Measurements from ENCODE around the gene PUSL1. TPM values are rescaled to one million over a fixed set of nuclear protein-coding genes. Genes with fewer than 3 reads are reported as not detected.

PUSL1 gene
- total and polyA plus RNA-seq, 2 donors (not counting 1 experiment from before 2014, with no cell fraction given) = 15.7 to 25.8 TPM

GRCh38 chr1:1273209-1273511 lies 35.2 kb upstream of the PUSL1 start:
- Histone ChIP-seq H3K36me3 (replicated peaks in 1 of 2; ENCODE audit: control extremely low read depth in 1 of 2, control insufficient read depth in 1 of 2, extremely low read depth in 1 of 2, insufficient read depth in 2 of 2, low read length in 1 of 2) (peaks cover 0 to 9% of the 10 kb centered on the region in 2 experiments), H3K27me3 (replicated peaks in 1 of 4; ENCODE audit: control extremely low read depth in 1 of 4, control insufficient read depth in 3 of 4, insufficient read depth in 4 of 4, low read length in 3 of 4) (no peaks in the 10 kb centered on the region), H3K9me3 (ENCODE audit: control extremely low read depth in 1 of 3, control insufficient read depth in 2 of 3, insufficient read depth in 1 of 3, low read length in 2 of 3) (no peaks in the 10 kb centered on the region), H3K4me3 (ENCODE audit: control extremely low read depth in 1 of 5, extremely low read depth in 1 of 5, insufficient read depth in 1 of 5, low read depth in 2 of 5, low read length in 4 of 5) (peak overlapping the region; percentile 3 to 84 (median 75)), H3K27ac (ENCODE audit: low read length in 2 of 2) (peak overlapping the region; percentile 24 to 77), H4K20me1 (ENCODE audit: control insufficient read depth, insufficient read depth, low read length, poor library complexity, severe bottlenecking) (peaks cover 49% of the 10 kb centered on the region), H3K79me2 (ENCODE audit: control insufficient read depth, insufficient read depth, low read length) (peaks cover 52% of the 10 kb centered on the region), H3K4me1 (ENCODE audit: control insufficient read depth in 2 of 2, insufficient read depth in 2 of 2, low read length in 2 of 2) (peaks cover 29 to 38% of the 10 kb centered on the region in 2 donors), H3K4me2 (replicated peaks; ENCODE audit: low read depth, low read length, poor library complexity, severe bottlenecking) (peak overlapping the region; percentile 93), H3K9ac (ENCODE audit: low read length) (peak overlapping the region; percentile 87), H2AFZ (ENCODE audit: insufficient read depth, low read depth, low read length, poor library complexity, severe bottlenecking) (peak overlapping the region; percentile 98)
- no peaks in the 10 kb centered on the region for H3K9me3 Mint-ChIP-seq (ENCODE audit: insufficient read depth)
- CTCF ChIA-PET = interaction anchor here (0.6 to 0.9 kb wide), 3 partner anchors 17 to 156 kb away, joined by 3 to 4 read pairs (median 3); partner anchors contain the start of gene AURKAIP1
- intact Hi-C loops (cut with micrococcal nuclease) = loop anchor here (1.0 kb wide), 3 partner anchors 32 to 157 kb away; partner anchors contain the start of genes C1orf159, CPTP and INTS11
- DNase-seq = no peak
- no peak for TF ChIP-seq CTCF (IDR thresholded peaks at IDR 0.05)
- no peak for TF ChIP-seq EZH2 (IDR thresholded peaks at IDR 0.05; ENCODE audit: borderline replicate concordance, insufficient read depth, low read depth, low read length, poor library complexity, severe bottlenecking)
- peak overlapping the region; percentile 76 for H3K27ac Mint-ChIP-seq
- peak overlapping the region; percentile 88 for H3K4me3 Mint-ChIP-seq
- ATAC-seq (ENCODE audit: low read depth) = no peak
- POLR2A ChIA-PET = interaction anchor here (0.5 to 1.5 kb wide), 7 partner anchors 12 to 313 kb away, joined by 3 to 8 read pairs (median 4); partner anchors contain the start of genes AURKAIP1, CCNL2 and ISG15
- under 1% methylated on average over 31 of the region's 31 CpGs for WGBS (ENCODE audit: insufficient coverage)
- peaks cover 36% of the 10 kb centered on the region for H3K4me1 Mint-ChIP-seq
- no peaks in the 10 kb centered on the region for H3K27me3 Mint-ChIP-seq

Data from B cell (primary cell).